ENCODE measurements around the gene PDCD11.
"Not testable (repeated sequence)": the region's sequence is repeated elsewhere in the genome, so short reads cannot be mapped to it uniquely, and the experiment has no call there.

The PDCD11 gene

DNA sequence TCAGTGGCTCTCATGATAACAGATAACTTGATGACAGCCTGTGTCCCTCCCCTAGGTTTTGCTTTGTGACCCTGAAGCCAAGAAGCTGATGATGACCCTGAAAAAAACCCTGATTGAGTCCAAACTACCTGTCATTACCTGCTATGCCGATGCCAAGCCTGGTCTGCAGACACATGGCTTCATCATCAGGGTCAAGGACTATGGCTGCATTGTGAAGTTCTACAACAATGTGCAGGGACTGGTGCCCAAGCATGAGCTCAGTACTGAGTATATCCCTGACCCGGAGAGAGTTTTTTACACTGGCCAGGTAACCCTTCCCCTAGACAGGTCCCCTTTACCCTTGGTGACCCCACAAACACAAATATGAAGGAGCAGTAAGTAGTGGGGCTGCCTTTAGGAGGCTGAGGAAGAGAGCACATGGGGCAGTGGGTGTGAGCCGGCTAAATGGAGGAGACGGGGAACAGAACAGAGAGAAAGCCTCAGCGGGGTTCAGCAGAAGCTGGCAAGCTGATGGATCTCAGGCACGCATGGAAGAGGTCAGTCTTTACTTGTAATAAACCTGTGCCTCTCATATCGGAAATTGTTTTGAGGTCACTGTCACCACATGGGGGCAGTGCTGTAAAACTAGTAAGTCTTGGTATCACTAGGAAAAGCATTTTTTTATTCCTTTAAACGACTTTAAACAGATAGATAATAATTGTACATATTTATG is 20.2 kb downstream of the PDCD11 start:
- Histone ChIP-seq H3K27ac (ENCODE audit: low read depth, low read length) (no peak overlapping the region), H3K9me3 (ENCODE audit: control insufficient read depth in 1 of 2, low read length in 2 of 2) (no peaks in the 10 kb centered on the region), H3K4me3 (ENCODE audit: low read depth in 1 of 2, low read length in 2 of 2) (no peak overlapping the region), H3K36me3 (ENCODE audit: control insufficient read depth in 1 of 2, insufficient read depth in 2 of 2, low read length in 2 of 2) (peaks cover 76 to 91% of the 10 kb centered on the region in 2 donors), H3K9ac (ENCODE audit: low read depth in 1 of 2, low read length in 2 of 2) (no peak overlapping the region), H3K4me1 (ENCODE audit: control insufficient read depth in 1 of 2, insufficient read depth in 2 of 2, low read length in 2 of 2) (no peaks in the 10 kb centered on the region), H3K27me3 (ENCODE audit: control insufficient read depth in 1 of 2, insufficient read depth in 2 of 2, low read length in 2 of 2) (no peaks in the 10 kb centered on the region)

DNA sequence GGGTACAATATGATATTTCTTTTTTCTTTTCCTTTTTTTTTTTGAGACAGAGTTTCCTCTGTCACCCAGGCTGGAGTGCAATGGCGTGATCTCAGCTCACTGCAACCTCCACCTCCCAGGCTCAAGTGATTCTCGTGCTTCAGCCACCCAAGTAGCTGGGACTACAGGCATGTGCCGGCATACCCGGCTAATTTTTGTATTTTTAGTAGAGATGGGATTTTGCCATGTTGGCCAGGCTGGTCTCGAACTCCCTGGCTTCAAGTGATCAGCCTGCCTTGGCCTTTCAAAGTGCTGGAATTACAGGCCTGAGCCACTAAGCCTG is 20.7 kb downstream of the PDCD11 start:
- not testable (repeated sequence) for H3K27me3 ChIP-seq (ENCODE audit: control insufficient read depth in 1 of 2, insufficient read depth in 2 of 2, low read length in 2 of 2); H3K4me3 ChIP-seq (ENCODE audit: low read depth in 1 of 2, low read length in 2 of 2)
- peaks cover 76 to 89% of the 10 kb centered on the region in 2 donors for H3K36me3 ChIP-seq (ENCODE audit: control insufficient read depth in 1 of 2, insufficient read depth in 2 of 2, low read length in 2 of 2)

DNA sequence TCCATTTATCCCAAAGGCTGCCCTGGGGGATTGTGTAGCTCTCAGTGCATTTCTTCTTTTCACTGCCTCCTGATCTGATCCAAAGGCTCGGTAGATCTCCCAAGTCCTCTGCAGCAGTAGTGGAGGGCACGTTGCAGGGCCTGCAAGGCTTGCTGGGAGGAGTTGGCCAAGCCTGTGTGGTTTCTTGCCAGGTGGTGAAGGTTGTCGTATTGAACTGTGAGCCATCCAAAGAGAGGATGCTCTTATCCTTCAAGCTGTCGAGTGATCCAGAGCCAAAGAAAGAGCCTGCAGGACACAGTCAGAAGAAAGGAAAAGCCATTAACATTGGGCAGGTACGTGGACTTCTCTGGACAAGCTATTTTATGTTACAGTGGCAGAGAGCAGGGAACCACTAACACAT is 21.2 kb downstream of the PDCD11 start:
- Histone ChIP-seq H3K9me3 (ENCODE audit: control insufficient read depth in 1 of 2, low read length in 2 of 2) (no peaks in the 10 kb centered on the region), H3K36me3 (ENCODE audit: control insufficient read depth in 1 of 2, insufficient read depth in 2 of 2, low read length in 2 of 2) (peaks cover 76 to 89% of the 10 kb centered on the region in 2 donors), H3K27me3 (ENCODE audit: control insufficient read depth in 1 of 2, insufficient read depth in 2 of 2, low read length in 2 of 2) (no peaks in the 10 kb centered on the region), H3K4me3 (ENCODE audit: low read depth in 1 of 2, low read length in 2 of 2) (no peak overlapping the region), H3K9ac (ENCODE audit: low read depth in 1 of 2, low read length in 2 of 2) (no peak overlapping the region), H3K4me1 (ENCODE audit: control insufficient read depth in 1 of 2, insufficient read depth in 2 of 2, low read length in 2 of 2) (no peaks in the 10 kb centered on the region), H3K27ac (ENCODE audit: low read depth, low read length) (no peak overlapping the region)

More for the DNA sequence above, 20.7 kb downstream of the PDCD11 start:
- H3K4me1 ChIP-seq (ENCODE audit: control insufficient read depth in 1 of 2, insufficient read depth in 2 of 2, low read length in 2 of 2); H3K9me3 ChIP-seq (ENCODE audit: control insufficient read depth in 1 of 2, low read length in 2 of 2); H3K9ac ChIP-seq (ENCODE audit: low read depth in 1 of 2, low read length in 2 of 2); H3K27ac ChIP-seq (ENCODE audit: low read depth, low read length): not testable (repeated sequence)

DNA sequence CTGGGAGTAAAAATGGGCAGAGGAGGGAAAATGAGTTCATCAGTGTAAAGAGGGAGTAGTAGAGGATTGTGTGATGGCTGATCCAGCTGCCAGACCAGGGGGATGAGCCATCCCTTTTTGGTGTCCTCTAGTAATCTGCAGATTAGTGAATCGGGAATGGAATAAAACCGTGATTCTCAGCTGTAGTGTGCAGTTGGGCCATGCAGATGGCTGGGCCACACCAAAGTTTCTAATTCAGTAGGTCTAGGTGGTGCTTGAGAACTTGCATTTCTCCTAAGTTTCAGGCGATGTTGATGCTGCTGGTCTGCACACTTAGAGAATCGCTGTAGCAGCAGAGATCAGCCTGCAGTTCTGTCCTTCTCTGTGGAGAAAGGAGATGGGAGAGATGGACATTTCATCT is 22.7 kb downstream of the PDCD11 start:
- peaks cover 74 to 89% of the 10 kb centered on the region in 2 donors for H3K36me3 ChIP-seq (ENCODE audit: control insufficient read depth in 1 of 2, insufficient read depth in 2 of 2, low read length in 2 of 2)
- no peaks in the 10 kb centered on the region for H3K4me1 ChIP-seq (ENCODE audit: control insufficient read depth in 1 of 2, insufficient read depth in 2 of 2, low read length in 2 of 2)
- no peak overlapping the region for H3K27ac ChIP-seq (ENCODE audit: low read depth, low read length)
- H3K4me3 ChIP-seq (ENCODE audit: low read depth in 1 of 2, low read length in 2 of 2): no peak overlapping the region
- no peak overlapping the region for H3K9ac ChIP-seq (ENCODE audit: low read depth in 1 of 2, low read length in 2 of 2)
- no peaks in the 10 kb centered on the region for H3K9me3 ChIP-seq (ENCODE audit: control insufficient read depth in 1 of 2, low read length in 2 of 2)
- H3K27me3 ChIP-seq (ENCODE audit: control insufficient read depth in 1 of 2, insufficient read depth in 2 of 2, low read length in 2 of 2): no peaks in the 10 kb centered on the region

- no peak overlapping the region for H3K9ac ChIP-seq (ENCODE audit: low read depth in 1 of 2, low read length in 2 of 2)
- no peaks in the 10 kb centered on the region for H3K27me3 ChIP-seq (ENCODE audit: control insufficient read depth in 1 of 2, insufficient read depth in 2 of 2, low read length in 2 of 2)
- H3K36me3 ChIP-seq (ENCODE audit: control insufficient read depth in 1 of 2, insufficient read depth in 2 of 2, low read length in 2 of 2): peaks cover 52 to 81% of the 10 kb centered on the region in 2 donors
- no peaks in the 10 kb centered on the region for H3K4me1 ChIP-seq (ENCODE audit: control insufficient read depth in 1 of 2, insufficient read depth in 2 of 2, low read length in 2 of 2)
- no peak overlapping the region for H3K27ac ChIP-seq (ENCODE audit: low read depth, low read length)
- no peaks in the 10 kb centered on the region for H3K9me3 ChIP-seq (ENCODE audit: control insufficient read depth in 1 of 2, low read length in 2 of 2)
- H3K4me3 ChIP-seq (ENCODE audit: low read depth in 1 of 2, low read length in 2 of 2): no peak overlapping the region
Measured at GRCh38 chr10:103423748-103424147, 27.3 kb downstream of the PDCD11 start.

- H3K36me3 ChIP-seq (ENCODE audit: control insufficient read depth in 1 of 2, insufficient read depth in 2 of 2, low read length in 2 of 2): peaks cover 33 to 78% of the 10 kb centered on the region in 2 donors
- no peaks in the 10 kb centered on the region for H3K27me3 ChIP-seq (ENCODE audit: control insufficient read depth in 1 of 2, insufficient read depth in 2 of 2, low read length in 2 of 2)
- no peaks in the 10 kb centered on the region for H3K9me3 ChIP-seq (ENCODE audit: control insufficient read depth in 1 of 2, low read length in 2 of 2)
- H3K9ac ChIP-seq (ENCODE audit: low read depth in 1 of 2, low read length in 2 of 2): no peak overlapping the region
- no peak overlapping the region for H3K27ac ChIP-seq (ENCODE audit: low read depth, low read length)
- H3K4me1 ChIP-seq (ENCODE audit: control insufficient read depth in 1 of 2, insufficient read depth in 2 of 2, low read length in 2 of 2): no peaks in the 10 kb centered on the region
- no peak overlapping the region for H3K4me3 ChIP-seq (ENCODE audit: low read depth in 1 of 2, low read length in 2 of 2)
Measured at GRCh38 chr10:103427866-103428265, 31.4 kb downstream of the PDCD11 start.

GRCh38 chr10:103428989-103429643 is 32.7 kb downstream of the PDCD11 start:
- Histone ChIP-seq H3K36me3 (ENCODE audit: control insufficient read depth in 1 of 2, insufficient read depth in 2 of 2, low read length in 2 of 2) (peaks cover 24 to 71% of the 10 kb centered on the region in 2 donors), H3K9me3 (ENCODE audit: control insufficient read depth in 1 of 2, low read length in 2 of 2) (no peaks in the 10 kb centered on the region), H3K4me3 (ENCODE audit: low read depth in 1 of 2, low read length in 2 of 2) (no peak overlapping the region), H3K4me1 (ENCODE audit: control insufficient read depth in 1 of 2, insufficient read depth in 2 of 2, low read length in 2 of 2) (no peaks in the 10 kb centered on the region), H3K27me3 (ENCODE audit: control insufficient read depth in 1 of 2, insufficient read depth in 2 of 2, low read length in 2 of 2) (no peaks in the 10 kb centered on the region), H3K27ac (ENCODE audit: low read depth, low read length) (no peak overlapping the region), H3K9ac (ENCODE audit: low read depth in 1 of 2, low read length in 2 of 2) (no peak overlapping the region)

GRCh38 chr10:103429647-103430046 is 33.2 kb downstream of the PDCD11 start:
- Histone ChIP-seq H3K27ac (ENCODE audit: low read depth, low read length) (no peak overlapping the region), H3K36me3 (ENCODE audit: control insufficient read depth in 1 of 2, insufficient read depth in 2 of 2, low read length in 2 of 2) (peaks cover 23 to 71% of the 10 kb centered on the region in 2 donors), H3K27me3 (ENCODE audit: control insufficient read depth in 1 of 2, insufficient read depth in 2 of 2, low read length in 2 of 2) (no peaks in the 10 kb centered on the region), H3K9me3 (ENCODE audit: control insufficient read depth in 1 of 2, low read length in 2 of 2) (no peaks in the 10 kb centered on the region), H3K9ac (ENCODE audit: low read depth in 1 of 2, low read length in 2 of 2) (no peak overlapping the region), H3K4me3 (ENCODE audit: low read depth in 1 of 2, low read length in 2 of 2) (no peak overlapping the region), H3K4me1 (ENCODE audit: control insufficient read depth in 1 of 2, insufficient read depth in 2 of 2, low read length in 2 of 2) (no peaks in the 10 kb centered on the region)

DNA sequence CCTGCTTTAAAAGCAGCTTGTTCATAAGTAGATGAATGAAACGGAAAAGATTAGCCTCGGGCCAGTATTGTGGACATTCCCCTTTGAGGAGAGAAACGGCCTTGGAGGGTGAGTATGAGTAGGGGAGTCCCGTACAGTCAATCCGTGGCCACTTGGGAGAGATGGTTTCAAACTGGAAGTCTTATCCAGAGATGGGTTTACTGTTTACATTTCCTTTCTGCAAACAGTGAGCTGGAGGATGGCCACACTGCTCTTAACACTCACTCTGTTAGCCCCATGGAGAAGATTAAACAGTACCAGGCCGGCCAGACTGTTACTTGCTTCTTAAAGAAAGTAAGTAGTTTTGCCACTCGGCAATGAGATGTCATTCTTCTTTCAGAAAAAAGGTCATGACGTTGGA is 35.5 kb downstream of the PDCD11 start:
- Histone ChIP-seq H3K9ac (ENCODE audit: low read depth in 1 of 2, low read length in 2 of 2) (no peak overlapping the region), H3K4me3 (ENCODE audit: low read depth in 1 of 2, low read length in 2 of 2) (no peak overlapping the region), H3K36me3 (ENCODE audit: control insufficient read depth in 1 of 2, insufficient read depth in 2 of 2, low read length in 2 of 2) (peaks cover 26 to 74% of the 10 kb centered on the region in 2 donors)

DNA sequence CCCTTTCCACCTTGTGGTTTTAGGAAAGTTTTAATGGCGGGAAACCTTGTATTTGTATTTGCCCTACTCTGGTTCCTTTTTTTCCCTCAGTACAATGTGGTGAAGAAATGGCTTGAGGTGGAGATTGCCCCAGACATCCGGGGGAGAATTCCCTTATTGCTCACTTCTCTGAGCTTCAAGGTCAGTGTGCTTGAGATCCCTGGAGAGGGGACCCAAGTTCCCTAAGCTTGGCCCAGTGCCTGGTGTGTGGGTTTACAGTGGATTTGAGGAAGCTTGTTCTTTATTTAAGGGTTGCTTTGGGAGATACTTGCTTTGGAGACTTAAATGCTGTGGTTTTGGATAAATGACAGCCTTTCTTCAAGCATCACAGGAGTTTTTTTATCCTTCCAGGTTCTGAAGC is 37.4 kb downstream of the PDCD11 start:
- no peak overlapping the region for H3K27ac ChIP-seq (ENCODE audit: low read depth, low read length)
- no peak overlapping the region for H3K4me3 ChIP-seq (ENCODE audit: low read depth in 1 of 2, low read length in 2 of 2)
- H3K27me3 ChIP-seq (ENCODE audit: control insufficient read depth in 1 of 2, insufficient read depth in 2 of 2, low read length in 2 of 2): no peaks in the 10 kb centered on the region
- H3K9me3 ChIP-seq (ENCODE audit: control insufficient read depth in 1 of 2, low read length in 2 of 2): no peaks in the 10 kb centered on the region
- no peak overlapping the region for H3K9ac ChIP-seq (ENCODE audit: low read depth in 1 of 2, low read length in 2 of 2)
- no peaks in the 10 kb centered on the region for H3K4me1 ChIP-seq (ENCODE audit: control insufficient read depth in 1 of 2, insufficient read depth in 2 of 2, low read length in 2 of 2)
- peaks cover 26 to 73% of the 10 kb centered on the region in 2 donors for H3K36me3 ChIP-seq (ENCODE audit: control insufficient read depth in 1 of 2, insufficient read depth in 2 of 2, low read length in 2 of 2)

More for the DNA sequence above, 35.5 kb downstream of the PDCD11 start:
- H3K9me3 ChIP-seq (ENCODE audit: control insufficient read depth in 1 of 2, low read length in 2 of 2): no peaks in the 10 kb centered on the region
- no peaks in the 10 kb centered on the region for H3K27me3 ChIP-seq (ENCODE audit: control insufficient read depth in 1 of 2, insufficient read depth in 2 of 2, low read length in 2 of 2)
- H3K27ac ChIP-seq (ENCODE audit: low read depth, low read length): no peak overlapping the region
- H3K4me1 ChIP-seq (ENCODE audit: control insufficient read depth in 1 of 2, insufficient read depth in 2 of 2, low read length in 2 of 2): no peaks in the 10 kb centered on the region
